HEK293 (cell line): ENCODE measurements around the gene RASSF5.
A peak's percentile ranks its signal among the peaks of the same experiment; 100 is the strongest.

ENCODE experiments used
- CTCF ChIA-PET: fragments of 350-600 bp; formaldehyde crosslinking; extraction: SDS; loops from one replicate; lab custom pipeline; 2021; ENCODE audit warnings: antibody characterized with exemption; lab: Yijun Ruan, JAX
- POLR2A ChIA-PET: fragments of 300-600 bp; formaldehyde crosslinking; extraction: SDS; loops from one replicate; lab custom pipeline; 2020; ENCODE audit warnings: antibody characterized with exemption, inconsistent platforms; lab: Yijun Ruan, JAX
- H3K27ac ChIP-seq: fragments of 200-500 bp; sonication (Bioruptor generic); 2 replicates; pipeline ENCODE4 v1.5.1; 2014; ENCODE audit warnings: low read depth, low read length, control low read depth, inconsistent platforms; ENCODE audit errors: extremely low read depth
- H3K36me3 ChIP-seq, 2 experiments: fragments of 200-500 bp in 1 of 2; sonication (Bioruptor generic) in 1 of 2; 1 replicate in 1 of 2; 2 replicates in 1 of 2; pipeline ENCODE4 v1.5.1; 2014 to 2017; ENCODE audit warnings: inconsistent platforms in 2 of 2, low read length in 2 of 2; ENCODE audit not compliant: control insufficient read depth in 2 of 2, insufficient read depth in 1 of 2
- H3K4me1 ChIP-seq: fragments of 200-500 bp; sonication (Bioruptor generic); 2 replicates; pipeline ENCODE4 v1.5.1; 2014; ENCODE audit warnings: mild to moderate bottlenecking, low read length, inconsistent platforms; ENCODE audit not compliant: control insufficient read depth, insufficient read depth
- H3K4me3 ChIP-seq: 2 replicates; pipeline ENCODE4 v1.5.1; 2011; ENCODE audit warnings: low read depth, mild to moderate bottlenecking, control low read depth, low read length, moderate library complexity
- H3K9me3 ChIP-seq: fragments of 200-500 bp; sonication (Bioruptor generic); 2 replicates; pipeline ENCODE4 v1.5.1; 2014; ENCODE audit warnings: low read depth, low read length, inconsistent platforms; ENCODE audit not compliant: control insufficient read depth, insufficient read depth
- BCL6B ChIP-seq: fragments of 450-650 bp; formaldehyde crosslinking; IDR thresholded peaks from 2 replicates; pipeline ENCODE4 v1.5.1; 2017; ENCODE audit warnings: missing biosample characterization, missing genetic modification characterization
- GLIS1 ChIP-seq: fragments of 450-650 bp; formaldehyde crosslinking; IDR thresholded peaks from 2 replicates; pipeline ENCODE4 v1.5.1; 2016; ENCODE audit warnings: missing biosample characterization, missing genetic modification characterization
- PRDM4 ChIP-seq: fragments of 450-650 bp; formaldehyde crosslinking; IDR thresholded peaks from 2 replicates; pipeline ENCODE4 v1.5.1; 2017; ENCODE audit warnings: missing biosample characterization, missing genetic modification characterization
- WT1 ChIP-seq: fragments of 450-650 bp; formaldehyde crosslinking; IDR thresholded peaks from 2 replicates; pipeline ENCODE4 v1.5.1; 2016; ENCODE audit warnings: missing biosample characterization, missing genetic modification characterization
- ZBTB20 ChIP-seq: fragments of 450-650 bp; formaldehyde crosslinking; IDR thresholded peaks from 2 replicates; pipeline ENCODE4 v1.5.1; 2016; ENCODE audit warnings: missing biosample characterization, missing genetic modification characterization
- ZBTB26 ChIP-seq: fragments of 450-650 bp; formaldehyde crosslinking; optimal IDR thresholded peaks from 2 replicates; pipeline ENCODE3; 2016; ENCODE audit warnings: missing biosample characterization, mild to moderate bottlenecking, missing genetic modification characterization
- ZNF10 ChIP-seq: fragments of 450-650 bp; formaldehyde crosslinking; IDR thresholded peaks from 2 replicates; pipeline ENCODE4 v1.5.1; 2017; ENCODE audit warnings: missing biosample characterization, missing genetic modification characterization
- ZNF146 ChIP-seq: fragments of 450-650 bp; formaldehyde crosslinking; IDR thresholded peaks from 2 replicates; pipeline ENCODE4 v1.5.1; 2016; ENCODE audit warnings: missing biosample characterization, missing genetic modification characterization
- ZNF169 ChIP-seq: fragments of 450-650 bp; formaldehyde crosslinking; IDR thresholded peaks from 2 replicates; pipeline ENCODE4 v1.5.1; 2016; ENCODE audit warnings: missing biosample characterization, missing genetic modification characterization
- ZNF175 ChIP-seq: fragments of 450-650 bp; formaldehyde crosslinking; IDR thresholded peaks from 2 replicates; pipeline ENCODE4 v1.5.1; 2016; ENCODE audit warnings: missing biosample characterization, missing genetic modification characterization
- ZNF335 ChIP-seq: fragments of 450-650 bp; formaldehyde crosslinking; conservative IDR thresholded peaks from 2 replicates; pipeline ENCODE4 v1.5.1; 2016; ENCODE audit warnings: missing biosample characterization, missing genetic modification characterization
- ZNF354C ChIP-seq: fragments of 450-650 bp; formaldehyde crosslinking; IDR thresholded peaks from 2 replicates; pipeline ENCODE4 v1.5.1; 2016; ENCODE audit warnings: missing biosample characterization, missing genetic modification characterization, low read depth, borderline replicate concordance
- ZNF473 ChIP-seq: fragments of 450-650 bp; formaldehyde crosslinking; IDR thresholded peaks from 2 replicates; pipeline ENCODE4 v1.5.1; 2017; ENCODE audit warnings: missing biosample characterization, missing genetic modification characterization
- ZNF530 ChIP-seq: fragments of 450-650 bp; formaldehyde crosslinking; IDR thresholded peaks from 2 replicates; pipeline ENCODE4 v1.5.1; 2016; ENCODE audit warnings: low read depth, missing biosample characterization, missing genetic modification characterization
- ZNF544 ChIP-seq: fragments of 450-650 bp; formaldehyde crosslinking; IDR thresholded peaks from 2 replicates; pipeline ENCODE4 v1.5.0; 2017; ENCODE audit warnings: missing biosample characterization, missing genetic modification characterization
- ZNF585B ChIP-seq: fragments of 450-650 bp; formaldehyde crosslinking; IDR thresholded peaks from 2 replicates; pipeline ENCODE4 v1.5.1; 2016; ENCODE audit warnings: missing biosample characterization, missing genetic modification characterization
- ZNF639 ChIP-seq: fragments of 450-650 bp; formaldehyde crosslinking; IDR thresholded peaks from 2 replicates; pipeline ENCODE4 v1.5.1; 2016; ENCODE audit warnings: missing biosample characterization, missing genetic modification characterization
- ZNF664 ChIP-seq: fragments of 450-650 bp; formaldehyde crosslinking; IDR thresholded peaks from 2 replicates; pipeline ENCODE4 v1.5.1; 2016; ENCODE audit warnings: missing biosample characterization, missing genetic modification characterization
- ZSCAN30 ChIP-seq: fragments of 450-650 bp; IDR thresholded peaks from 2 replicates; pipeline ENCODE4 v1.5.1; 2018; ENCODE audit warnings: missing biosample characterization, mild to moderate bottlenecking, missing genetic modification characterization, moderate library complexity
- ZSCAN5A ChIP-seq: fragments of 450-650 bp; formaldehyde crosslinking; IDR thresholded peaks from 2 replicates; pipeline ENCODE4 v1.5.1; 2016; ENCODE audit warnings: missing biosample characterization, missing genetic modification characterization
- ZXDB ChIP-seq: fragments of 450-650 bp; formaldehyde crosslinking; IDR thresholded peaks from 2 replicates; pipeline ENCODE4 v1.5.1; 2016; ENCODE audit warnings: missing biosample characterization, missing genetic modification characterization

The RASSF5 gene

GRCh38 chr1:206557636-206558473 lies 50.5 kb downstream of the RASSF5 start:
- no peaks in the 10 kb centered on the region for H3K9me3 ChIP-seq
- peak overlapping the region; percentile 49 for H3K4me3 ChIP-seq
- H3K4me1 ChIP-seq: peaks cover 10% of the 10 kb centered on the region
- CTCF ChIA-PET: interaction anchor here (0.7 to 6.6 kb wide), 4 partner anchors 12 to 503 kb away, joined by 3 to 32 read pairs (median 4); no protein-coding TSS in a partner anchor
- no peak for TF ChIP-seq ZSCAN5A (tag by site-specific recombination)
- no peak for TF ChIP-seq ZNF354C (tag by site-specific recombination)
- 0 out of 2 replicates have a peak, but pooled peaks have one; percentile 12 for TF ChIP-seq ZNF639 (tag by site-specific recombination)
- TF ChIP-seq ZNF585B (tag by site-specific recombination): no peak
- no peak for TF ChIP-seq ZSCAN30 (tag by site-specific recombination)
- TF ChIP-seq ZNF473 (tag by site-specific recombination): no peak
- TF ChIP-seq ZNF664 (tag by site-specific recombination): no peak
- peak; percentile 95 for TF ChIP-seq ZXDB (tag by site-specific recombination)
- TF ChIP-seq ZNF10 (tag by site-specific recombination): peak; percentile 93
- TF ChIP-seq ZNF169 (tag by site-specific recombination): no peak
- TF ChIP-seq GLIS1 (tag by site-specific recombination): peak; percentile 76
- no peak for TF ChIP-seq ZBTB26 (tag by site-specific recombination)
- peak; percentile 74 for TF ChIP-seq ZNF335 (tag by site-specific recombination)
- TF ChIP-seq ZNF146: 0 out of 2 replicates have a peak, but pooled peaks have one; percentile 1
- peak; percentile 93 for TF ChIP-seq WT1
- peak; percentile 34 for TF ChIP-seq ZBTB20 (tag by site-specific recombination)
- TF ChIP-seq ZNF530 (tag by site-specific recombination): no peak
- no peak for TF ChIP-seq ZNF544
- no peak for TF ChIP-seq PRDM4
- no peak for TF ChIP-seq ZNF175 (tag by site-specific recombination)
- TF ChIP-seq BCL6B (tag by site-specific recombination): no peak
- H3K27ac ChIP-seq: peak overlapping the region; percentile 68; the same call in 1 of the 2 replicates
- H3K36me3 ChIP-seq: peaks cover 0 to 10% of the 10 kb centered on the region in 2 experiments; a peak in 1 of 3 replicates
- POLR2A ChIA-PET: no interaction called here
